GM18951 (cell line): ENCODE measurements around the gene PALM.

Experiments
- POLR2A ChIP-seq: IDR thresholded peaks from 4 replicates; pipeline ENCODE4 v1.6.1; 2011; ENCODE audit warnings: mild to moderate bottlenecking; ENCODE audit not compliant: insufficient read length, insufficient read depth; ENCODE audit errors: extremely low read depth
- in situ Hi-C: fragments of 300-500 bp; cut with MboI; formaldehyde crosslinking; loops from one replicate; pipeline ENCODE4 v1.12.0; 2022; ENCODE audit warnings: low sequenced_read_pairs, mixed read lengths, inconsistent platforms; ENCODE audit not compliant: unreplicated experiment

Gene PALM, protein sequence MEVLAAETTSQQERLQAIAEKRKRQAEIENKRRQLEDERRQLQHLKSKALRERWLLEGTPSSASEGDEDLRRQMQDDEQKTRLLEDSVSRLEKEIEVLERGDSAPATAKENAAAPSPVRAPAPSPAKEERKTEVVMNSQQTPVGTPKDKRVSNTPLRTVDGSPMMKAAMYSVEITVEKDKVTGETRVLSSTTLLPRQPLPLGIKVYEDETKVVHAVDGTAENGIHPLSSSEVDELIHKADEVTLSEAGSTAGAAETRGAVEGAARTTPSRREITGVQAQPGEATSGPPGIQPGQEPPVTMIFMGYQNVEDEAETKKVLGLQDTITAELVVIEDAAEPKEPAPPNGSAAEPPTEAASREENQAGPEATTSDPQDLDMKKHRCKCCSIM

DNA sequence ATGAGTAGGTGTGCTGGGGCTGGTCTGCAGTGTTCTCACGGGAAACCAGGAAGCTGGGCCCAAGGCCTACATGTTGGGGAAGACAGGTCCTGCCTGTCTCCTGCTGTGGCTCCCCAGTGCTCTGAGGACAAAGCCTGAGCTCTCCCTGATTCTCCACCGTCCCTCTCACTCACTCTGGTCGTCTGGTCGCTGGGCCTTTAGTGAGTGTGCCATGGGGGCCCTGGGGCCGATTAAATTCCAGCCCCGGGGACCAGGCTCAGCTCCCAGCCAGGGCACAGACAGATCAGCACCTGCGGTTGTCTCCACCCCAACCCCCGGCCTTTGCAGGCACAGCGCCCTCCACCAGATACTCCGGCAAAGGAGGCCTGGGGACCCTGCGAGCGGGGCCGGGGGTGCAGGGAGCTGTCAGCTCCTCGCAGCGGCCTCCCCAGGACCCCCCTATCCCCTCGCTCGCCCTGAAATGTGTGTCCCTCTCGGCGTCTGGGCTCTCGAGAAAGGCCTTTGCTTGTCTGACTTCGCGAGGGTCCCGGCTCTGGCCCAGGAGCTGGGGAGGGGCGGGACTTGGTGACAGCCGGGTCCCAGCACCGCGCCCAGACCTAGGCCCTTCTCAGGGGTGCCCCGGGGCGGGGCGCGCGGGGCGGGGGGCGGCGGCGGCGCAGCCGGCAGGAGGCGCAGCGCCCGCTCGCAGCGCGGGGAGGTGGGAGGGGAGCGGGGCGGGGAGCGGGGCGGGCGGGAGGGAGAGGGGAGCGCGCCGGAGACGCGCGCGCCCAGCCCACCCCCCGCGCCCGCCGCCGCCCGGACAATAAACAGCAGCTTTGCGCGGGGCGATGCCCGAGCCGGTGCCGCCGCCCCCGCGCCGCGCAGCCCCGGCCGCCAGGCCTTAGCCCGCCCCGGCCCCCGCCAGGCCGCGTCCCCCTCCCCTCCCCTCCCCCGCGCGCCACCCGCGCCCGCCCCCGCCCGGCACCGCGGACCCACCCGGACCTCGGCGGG lies at the start of gene PALM:
TSS of gene PALM (plus strand) at position 782 of the 990 bp plus-strand sequence. CDS start 212 bp downstream, outside the sequence.
- in situ Hi-C loops: no loop called here
- no peak for TF ChIP-seq POLR2A

DNA sequence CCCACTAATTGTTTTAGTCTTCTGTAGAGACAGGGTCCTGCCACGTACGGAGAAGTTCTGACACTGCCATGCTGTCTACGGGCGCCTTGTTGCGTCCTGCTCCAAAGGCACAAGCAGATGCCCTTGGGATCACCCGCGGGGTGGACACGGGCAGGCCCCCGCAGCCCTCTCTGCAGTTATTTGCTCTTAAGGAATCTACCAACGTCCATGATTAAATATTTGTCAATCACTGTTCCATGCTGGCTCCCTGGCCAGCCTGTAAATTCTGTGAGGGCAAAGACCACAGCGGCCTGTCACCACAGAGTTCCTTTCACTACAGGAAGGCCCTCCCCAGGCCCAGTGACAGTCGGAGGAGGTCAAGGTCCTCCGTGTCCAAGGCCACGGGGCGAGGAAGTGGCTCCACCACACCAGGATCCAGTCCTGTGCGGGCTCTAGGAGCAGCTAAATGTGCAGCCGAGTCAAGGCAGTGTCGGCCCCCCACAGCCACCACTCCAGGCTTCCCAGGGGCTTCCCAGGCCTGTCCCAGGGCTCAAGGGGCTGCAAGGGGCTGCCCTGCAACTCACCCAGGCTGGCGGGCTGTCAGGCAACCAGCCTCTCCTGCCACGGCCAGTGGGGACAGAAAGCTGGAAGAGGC lies 47.8 kb upstream of the PALM start:
- TF ChIP-seq POLR2A: no peak
- in situ Hi-C loops: no loop called here

DNA sequence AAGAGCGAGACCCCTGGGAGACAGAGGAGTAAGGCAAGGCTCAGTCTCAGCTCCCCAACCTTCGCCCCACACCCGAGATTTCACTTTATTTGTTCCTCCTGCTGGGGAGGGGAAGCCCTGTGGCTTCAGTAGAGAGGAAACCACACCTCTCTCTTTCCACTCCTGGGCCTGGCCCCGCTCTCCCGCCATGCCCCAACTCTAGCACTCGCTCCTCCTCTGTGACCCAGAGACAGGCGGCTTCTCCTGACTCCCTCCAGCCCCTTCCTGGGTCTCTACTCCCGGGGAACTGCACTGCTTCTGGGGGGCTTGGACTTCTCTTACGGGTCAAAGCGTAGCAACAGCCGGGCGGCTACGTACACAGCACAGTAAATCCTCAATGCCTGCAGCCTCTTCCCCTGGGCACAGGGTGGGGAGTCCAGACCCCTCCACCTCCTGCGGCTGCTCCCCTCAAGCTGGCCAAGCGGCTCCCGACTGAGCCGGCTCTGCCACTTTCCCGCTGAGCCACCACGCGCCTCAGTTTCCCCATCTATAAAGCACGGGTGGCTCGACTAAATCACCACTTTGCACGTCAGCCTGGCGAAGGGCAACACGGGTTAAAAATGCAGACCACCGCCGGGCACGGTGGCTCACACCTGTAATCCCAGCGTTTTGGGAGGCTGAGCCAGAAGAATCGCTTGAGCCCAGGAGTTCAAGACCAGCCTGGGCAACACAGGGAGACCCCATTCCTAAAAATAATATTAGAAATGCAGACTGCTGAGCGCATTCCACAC lies 47.1 kb upstream of the PALM start:
- in situ Hi-C loops: no loop called here
- peak; percentile 15 for TF ChIP-seq POLR2A

DNA sequence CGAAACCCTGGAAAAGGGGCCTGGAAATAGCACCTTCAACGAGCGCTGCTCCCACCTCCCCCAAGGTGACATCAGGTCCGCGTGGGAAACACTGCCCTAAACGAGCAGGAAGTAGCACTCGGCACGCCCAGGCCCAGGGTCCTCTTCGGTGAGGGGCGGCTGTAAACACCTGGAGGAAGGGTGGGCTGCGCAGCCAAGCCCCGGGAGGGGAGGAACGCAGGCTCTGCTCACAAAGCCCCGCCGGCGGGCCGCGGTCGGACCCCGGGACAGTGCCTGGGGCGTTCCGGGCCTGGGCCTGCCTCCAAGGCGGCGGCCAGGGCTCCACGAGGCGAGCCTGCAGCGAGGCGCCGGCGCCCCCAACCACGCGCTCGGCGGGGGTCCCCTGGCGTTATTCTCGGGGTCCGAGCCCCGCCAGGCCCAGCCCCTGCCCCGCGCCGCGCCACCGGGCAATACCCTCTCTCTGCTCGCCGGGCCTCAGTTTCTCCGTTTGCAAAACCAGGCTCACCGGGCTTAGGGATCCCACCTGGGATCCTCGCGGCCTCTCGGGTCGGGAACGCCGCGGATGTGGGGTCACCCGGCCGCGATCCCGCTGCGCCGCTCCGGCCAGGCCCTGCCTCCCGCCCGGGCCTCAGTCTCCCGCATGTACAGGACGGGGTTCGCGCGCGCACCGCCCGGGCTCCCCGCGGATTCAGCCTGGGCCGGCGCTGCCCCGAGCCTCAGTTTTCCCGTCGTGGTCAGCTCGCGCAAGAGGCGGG lies 46.4 kb upstream of the PALM start:
- in situ Hi-C loops: no loop called here
- TF ChIP-seq POLR2A: peak; percentile 45

DNA sequence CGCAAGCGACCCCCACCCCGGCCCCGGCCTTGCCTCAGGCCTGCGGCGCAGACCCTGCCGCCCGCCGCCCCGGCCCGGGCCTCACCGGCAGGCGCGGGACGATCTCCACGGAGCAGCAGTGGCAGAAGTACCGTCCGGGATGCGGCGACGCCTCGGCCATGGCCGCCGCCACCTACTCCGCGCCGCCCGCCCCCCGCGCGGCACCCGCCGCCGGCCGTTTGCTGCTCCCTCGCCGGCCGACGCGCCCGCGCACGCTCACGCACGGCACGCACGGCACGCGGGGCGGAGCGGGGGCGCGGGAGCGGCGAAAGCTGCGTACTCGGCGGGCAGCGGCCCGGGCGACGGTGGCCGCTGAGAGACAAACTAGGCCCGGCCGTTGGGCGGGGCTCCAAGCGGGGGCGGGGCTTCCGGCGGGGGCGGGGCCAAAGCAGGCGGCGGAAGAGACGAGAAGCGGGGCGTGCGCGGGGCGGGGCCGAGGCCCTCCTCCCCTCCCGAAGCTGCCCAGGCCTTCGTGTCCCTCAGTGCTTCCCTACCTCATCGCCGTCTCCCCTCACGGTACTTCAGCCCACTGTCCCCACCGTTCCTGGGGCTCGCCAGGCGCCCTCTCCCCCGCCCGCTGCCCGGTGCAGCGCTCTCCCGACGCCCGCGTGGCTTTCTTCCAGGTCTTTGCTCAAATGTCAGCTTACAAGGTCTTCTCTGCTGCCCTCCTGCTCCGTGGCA lies 45.6 kb upstream of the PALM start, which contains the start of gene RNF126:
TSS of gene RNF126 (minus strand) at position 253 of the 720 bp plus-strand sequence. CDS start at position 160, 93 bp downstream.
- in situ Hi-C loops: no loop called here
- peak; percentile 90 for TF ChIP-seq POLR2A

DNA sequence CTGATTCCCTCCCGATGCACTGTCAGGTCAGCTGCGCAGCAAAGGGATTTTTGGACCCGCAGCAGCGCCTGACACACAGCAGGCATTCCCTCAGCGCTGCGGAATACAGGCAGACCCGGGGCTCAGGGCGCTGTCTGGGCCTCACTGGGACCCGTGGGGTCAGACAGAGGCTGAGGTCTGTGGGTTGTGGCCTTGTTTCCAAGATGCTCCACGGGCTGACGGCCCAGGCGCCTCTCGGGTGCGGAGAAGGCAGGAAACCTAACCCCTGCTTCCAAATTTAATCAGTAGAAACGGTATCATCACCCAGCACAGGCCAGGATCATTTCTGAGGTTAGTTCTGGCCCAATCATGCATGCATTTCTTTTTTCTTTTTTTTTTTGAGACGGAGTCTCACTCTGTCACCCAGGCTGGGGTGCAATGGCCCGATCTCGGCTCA lies 45.0 kb upstream of the PALM start:
- TF ChIP-seq POLR2A: no peak
- in situ Hi-C loops: no loop called here

DNA sequence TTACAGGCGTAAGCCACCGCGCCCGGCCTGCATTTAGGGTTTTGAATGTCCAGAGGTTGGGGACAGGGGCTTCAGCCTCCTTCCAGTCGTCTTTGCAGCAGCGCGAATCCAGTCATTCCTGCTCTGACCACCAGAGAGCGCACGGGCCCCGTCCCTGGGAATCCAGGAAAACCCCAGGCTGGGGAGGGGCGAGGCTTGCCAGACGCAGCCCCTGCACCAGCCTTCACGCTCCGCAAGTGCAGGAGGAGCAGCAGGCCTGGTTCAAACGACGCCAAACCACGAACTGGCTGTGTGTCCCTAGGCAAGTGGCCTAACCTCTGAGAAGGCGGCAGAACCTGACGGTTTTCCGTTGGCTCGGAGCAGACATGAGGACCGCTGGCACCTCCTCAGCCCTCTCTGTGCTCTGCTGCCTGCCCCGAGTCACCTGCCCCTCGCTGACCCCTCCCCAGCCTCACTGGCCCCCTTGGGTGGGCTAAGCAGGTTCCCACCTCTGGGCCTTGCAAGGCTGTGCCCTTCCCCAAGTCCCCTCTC lies 43.8 kb upstream of the PALM start:
- no peak for TF ChIP-seq POLR2A
- in situ Hi-C loops: loop anchor here (5.0 kb wide), 1 partner anchor 62 kb away; no protein-coding TSS in a partner anchor

DNA sequence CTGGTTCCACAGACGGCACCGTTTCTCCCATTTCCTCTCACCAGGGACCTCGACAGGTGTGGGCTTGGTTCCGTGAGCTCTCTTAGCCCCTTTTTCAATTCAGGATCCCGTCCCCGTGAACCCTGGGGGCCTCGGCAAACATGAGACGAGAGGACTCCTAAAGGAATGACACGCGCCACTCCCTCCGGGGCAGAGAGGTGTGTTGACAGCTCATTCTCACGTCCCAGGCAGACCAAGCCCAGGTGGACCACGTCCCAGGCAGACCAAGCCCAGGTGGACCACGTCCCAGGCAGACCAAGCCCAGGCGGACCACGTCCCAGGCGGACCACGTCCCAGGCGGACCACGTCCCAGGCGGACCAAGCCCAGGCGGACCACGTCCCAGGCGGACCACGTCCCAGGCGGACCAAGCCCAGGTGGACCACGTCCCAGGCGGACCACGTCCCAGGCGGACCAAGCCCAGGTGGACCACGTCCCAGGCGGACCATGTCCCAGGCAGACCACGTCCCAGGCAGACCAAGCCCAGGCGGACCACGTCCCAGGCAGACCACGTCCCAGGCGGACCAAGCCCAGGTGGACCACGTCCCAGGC lies 41.7 kb upstream of the PALM start:
- in situ Hi-C loops: loop anchor here (5.0 kb wide), 1 partner anchor 60 kb away; no protein-coding TSS in a partner anchor

DNA sequence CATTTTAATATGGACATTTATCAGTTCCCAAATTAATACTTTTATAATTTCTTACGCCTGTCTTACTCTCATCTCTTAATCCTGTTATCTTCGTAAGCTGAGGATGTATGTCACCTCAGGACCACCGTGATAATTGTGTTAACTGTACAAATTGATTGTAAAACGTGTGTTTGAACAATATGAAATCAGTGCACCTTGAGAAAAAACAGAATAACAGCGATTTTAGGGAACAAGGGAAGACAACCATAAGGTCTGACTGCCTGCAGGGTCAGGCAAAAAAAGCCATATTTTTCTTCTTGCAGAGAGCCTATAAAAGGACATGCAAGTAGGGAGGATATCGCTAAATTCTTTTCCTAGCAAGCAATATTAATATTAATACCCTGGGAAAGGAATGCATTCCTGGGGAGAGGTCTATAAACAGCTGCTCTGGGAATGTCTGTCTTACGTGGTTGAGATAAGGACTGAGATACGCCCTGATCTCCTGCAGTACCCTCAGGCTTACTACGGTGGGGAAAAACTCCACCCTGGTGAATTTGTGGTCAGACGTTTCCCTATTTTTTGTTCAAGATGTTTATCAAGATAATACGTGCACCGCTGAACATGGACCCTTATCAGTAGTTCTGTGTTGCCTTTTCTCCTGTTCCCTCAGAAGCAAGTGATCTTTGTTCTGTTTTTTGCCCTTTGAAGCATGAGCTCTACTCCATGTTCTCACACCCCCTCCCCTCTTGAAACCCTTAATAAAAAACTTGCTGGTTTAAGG lies 39.9 kb upstream of the PALM start:
- in situ Hi-C loops: loop anchor here (5.0 kb wide), 1 partner anchor 58 kb away; no protein-coding TSS in a partner anchor

DNA sequence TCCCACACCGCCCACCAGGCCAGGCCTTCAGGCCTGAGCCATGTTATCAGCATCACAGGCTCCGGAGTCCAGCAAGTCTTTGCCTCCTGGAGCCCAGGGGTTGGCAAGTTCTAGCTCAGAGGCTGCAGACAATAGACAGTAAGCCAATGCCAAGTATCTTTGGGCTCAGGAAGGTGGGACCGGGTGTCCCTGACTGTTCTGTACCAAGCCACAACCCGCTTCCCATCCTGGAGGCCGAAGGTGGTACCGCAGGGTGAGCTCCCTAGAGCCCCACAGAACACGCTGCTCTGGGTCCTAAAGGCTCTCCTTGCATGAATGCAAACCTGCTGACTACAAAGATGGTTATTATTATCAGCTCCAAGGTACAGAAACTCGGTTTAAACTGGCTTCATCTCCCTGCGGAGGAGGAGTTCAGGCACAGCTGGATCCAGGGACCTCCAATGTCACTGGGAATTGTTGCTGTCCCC lies 38.1 kb upstream of the PALM start:
- in situ Hi-C loops: no loop called here

More for the DNA sequence above, 38.1 kb upstream of the PALM start:
- TF ChIP-seq POLR2A: no peak
